GM21360 (cell line): Measurements from ENCODE around the gene SERPINA3.

Experiments used
- ATAC-seq: cut with Tn5 transposase; IDR thresholded peaks from one replicate; pipeline ENCODE4 v1.9.1; 2021; ENCODE audit warnings: mild to moderate bottlenecking, moderate library complexity; ENCODE audit not compliant: unreplicated experiment

SERPINA3 gene

GRCh38 chr14:94612580-94613554 is 676 bp downstream of the SERPINA3 start:
- ATAC-seq, result no peak

DNA sequence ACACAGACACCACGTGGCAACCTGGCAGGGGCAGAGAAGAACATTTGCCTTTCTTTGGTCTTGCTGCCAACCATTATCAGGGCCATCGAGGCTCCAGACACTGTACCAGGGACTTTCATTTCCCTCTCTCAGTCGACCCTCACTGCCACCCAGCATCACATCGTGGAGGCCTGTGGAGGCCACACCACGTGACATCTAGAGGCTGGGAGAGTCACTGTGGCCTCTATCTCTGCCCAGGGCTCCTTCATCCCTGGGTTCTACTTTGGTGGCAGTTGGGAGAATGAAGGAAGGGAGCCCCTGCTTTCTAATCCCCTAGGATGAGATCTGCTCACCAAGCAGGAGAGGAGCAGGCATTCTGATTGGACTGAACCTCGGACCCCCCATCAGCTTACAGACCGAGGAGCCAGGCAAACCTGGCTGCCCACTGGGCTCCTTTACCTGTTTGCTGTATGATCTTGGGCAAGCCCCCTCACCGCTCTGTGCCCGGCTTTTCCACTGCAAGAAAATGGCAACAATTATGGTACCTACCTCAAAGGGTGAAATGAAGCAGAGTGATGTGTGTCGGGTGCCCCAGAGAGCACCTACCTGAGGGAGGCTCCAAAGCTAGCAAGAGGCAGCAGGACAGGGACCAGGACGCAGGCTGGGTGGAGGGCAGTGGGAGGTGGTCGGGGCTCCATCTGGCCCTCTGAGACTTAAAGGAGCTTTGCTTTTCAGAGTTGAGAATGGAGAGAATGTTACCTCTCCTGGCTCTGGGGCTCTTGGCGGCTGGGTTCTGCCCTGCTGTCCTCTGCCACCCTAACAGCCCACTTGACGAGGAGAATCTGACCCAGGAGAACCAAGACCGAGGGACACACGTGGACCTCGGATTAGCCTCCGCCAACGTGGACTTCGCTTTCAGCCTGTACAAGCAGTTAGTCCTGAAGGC is 1.8 kb downstream of the SERPINA3 start:
- no peak for ATAC-seq

GRCh38 chr14:94614802-94615201 is 2.6 kb downstream of the SERPINA3 start:
- no peak for ATAC-seq

- ATAC-seq, result no peak
Measured at GRCh38 chr14:94615254-94615653, 3.1 kb downstream of the SERPINA3 start.

GRCh38 chr14:94615823-94616570 is 3.8 kb downstream of the SERPINA3 start:
- no peak for ATAC-seq

- no peak for ATAC-seq
Measured at GRCh38 chr14:94617366-94617941, 5.3 kb downstream of the SERPINA3 start.

GRCh38 chr14:94617988-94618822 is 6.0 kb downstream of the SERPINA3 start:
- ATAC-seq, result no peak

GRCh38 chr14:94619297-94619696 is 7.1 kb downstream of the SERPINA3 start:
- ATAC-seq, result no peak

DNA sequence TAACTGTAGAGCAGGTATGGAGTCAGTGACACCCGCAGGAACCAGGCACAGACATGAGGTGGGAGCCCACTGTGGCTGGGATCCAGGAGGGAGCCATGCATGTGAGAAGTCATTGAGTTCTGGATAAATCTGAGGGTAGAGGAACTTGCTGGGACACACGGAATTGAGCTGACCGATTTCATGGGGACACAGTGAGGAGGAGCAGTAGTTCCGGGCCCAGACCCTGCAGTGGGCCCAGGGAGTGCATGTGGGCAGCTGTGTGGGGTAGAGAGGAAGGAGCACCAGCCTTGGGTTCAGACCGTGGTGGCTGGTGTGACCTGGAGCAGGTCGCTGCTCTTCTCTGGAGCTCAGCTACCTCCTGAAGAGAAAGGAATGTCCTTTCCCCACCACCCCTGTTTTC is 8.4 kb downstream of the SERPINA3 start:
- ATAC-seq, result no peak

GRCh38 chr14:94621358-94622134 is 9.4 kb downstream of the SERPINA3 start:
- ATAC-seq, result no peak

GRCh38 chr14:94622653-94623421 is 10.6 kb downstream of the SERPINA3 start:
- ATAC-seq, result no peak

- ATAC-seq, result no peak
Measured at GRCh38 chr14:94623422-94623809, 11.2 kb downstream of the SERPINA3 start.

GRCh38 chr14:94623856-94624499 is 11.8 kb downstream of the SERPINA3 start:
- no peak for ATAC-seq

GRCh38 chr14:94624537-94625352 is 12.6 kb downstream of the SERPINA3 start:
- ATAC-seq, result no peak

GRCh38 chr14:94625353-94625635 is 13.1 kb downstream of the SERPINA3 start:
- ATAC-seq, result no peak

DNA sequence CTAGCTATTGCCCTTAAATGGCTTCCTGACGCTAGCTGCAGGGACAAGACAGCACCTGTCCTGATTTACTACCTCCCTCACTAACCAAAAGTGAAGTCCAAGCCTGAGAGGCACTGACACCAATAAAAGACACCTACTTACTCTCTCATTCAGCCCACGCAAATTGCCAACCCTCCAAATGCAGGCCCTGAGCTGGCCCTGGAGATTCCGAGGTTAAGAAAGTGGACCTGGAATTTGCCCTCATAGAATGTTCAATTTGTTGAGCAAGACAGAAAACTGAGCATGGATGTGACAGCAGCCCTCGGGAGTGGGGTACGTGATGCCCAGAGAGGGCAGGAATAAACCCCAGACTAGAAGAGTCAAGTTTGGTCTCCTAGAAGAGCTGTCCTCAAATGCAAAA is 16.4 kb downstream of the SERPINA3 start:
- no peak for ATAC-seq

DNA sequence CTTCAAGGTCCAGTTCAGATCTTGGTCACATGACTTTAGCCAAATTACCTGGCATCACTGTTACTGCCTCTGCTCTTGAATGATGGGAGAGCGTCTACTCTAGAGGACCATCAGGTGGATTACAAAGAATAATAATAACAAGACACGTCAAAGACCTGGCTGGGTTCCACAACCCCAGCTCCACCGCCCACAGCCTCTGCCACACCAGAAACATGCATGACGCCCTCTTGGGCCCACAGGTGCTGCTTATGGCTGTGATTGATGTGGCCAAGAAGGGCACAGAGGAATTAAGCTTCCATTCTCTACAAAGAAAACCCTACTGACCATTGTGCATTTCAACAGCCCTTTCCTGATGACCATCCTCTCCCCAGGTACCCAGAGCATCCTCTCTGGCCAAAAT is 18.2 kb downstream of the SERPINA3 start:
- ATAC-seq, result no peak
